ENCODE results near the gene TXLNB.

DNA sequence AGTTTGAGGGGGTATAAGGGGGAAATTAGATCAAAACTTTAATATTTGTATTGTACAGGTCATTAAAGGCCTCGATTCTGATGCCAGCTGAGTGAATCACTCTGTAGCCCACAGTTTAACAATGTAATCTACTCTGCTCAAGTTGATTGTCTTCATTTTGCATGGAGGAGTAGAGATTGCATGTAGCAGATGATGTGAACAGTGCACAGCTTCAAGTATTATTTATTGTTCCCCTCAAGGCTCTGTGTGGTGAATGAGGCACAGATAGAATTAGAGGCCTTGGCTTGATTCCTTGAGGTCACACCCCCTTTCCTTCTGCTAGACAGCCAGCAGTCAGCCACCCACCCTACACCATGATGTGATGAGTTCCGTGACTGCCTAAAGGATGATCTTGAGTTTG is 38.1 kb downstream of the TXLNB start:
- no peak for TF ChIP-seq POLR2A (IDR thresholded peaks at IDR 0.05)
- TF ChIP-seq, protein P1, sequence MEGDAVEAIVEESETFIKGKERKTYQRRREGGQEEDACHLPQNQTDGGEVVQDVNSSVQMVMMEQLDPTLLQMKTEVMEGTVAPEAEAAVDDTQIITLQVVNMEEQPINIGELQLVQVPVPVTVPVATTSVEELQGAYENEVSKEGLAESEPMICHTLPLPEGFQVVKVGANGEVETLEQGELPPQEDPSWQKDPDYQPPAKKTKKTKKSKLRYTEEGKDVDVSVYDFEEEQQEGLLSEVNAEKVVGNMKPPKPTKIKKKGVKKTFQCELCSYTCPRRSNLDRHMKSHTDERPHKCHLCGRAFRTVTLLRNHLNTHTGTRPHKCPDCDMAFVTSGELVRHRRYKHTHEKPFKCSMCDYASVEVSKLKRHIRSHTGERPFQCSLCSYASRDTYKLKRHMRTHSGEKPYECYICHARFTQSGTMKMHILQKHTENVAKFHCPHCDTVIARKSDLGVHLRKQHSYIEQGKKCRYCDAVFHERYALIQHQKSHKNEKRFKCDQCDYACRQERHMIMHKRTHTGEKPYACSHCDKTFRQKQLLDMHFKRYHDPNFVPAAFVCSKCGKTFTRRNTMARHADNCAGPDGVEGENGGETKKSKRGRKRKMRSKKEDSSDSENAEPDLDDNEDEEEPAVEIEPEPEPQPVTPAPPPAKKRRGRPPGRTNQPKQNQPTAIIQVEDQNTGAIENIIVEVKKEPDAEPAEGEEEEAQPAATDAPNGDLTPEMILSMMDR (IDR thresholded peaks at IDR 0.05), result no peak
